Posterior cingulate gyrus (tissue), 11 donors: ENCODE data around the gene CATSPER3.

Experiments
- DNase-seq, 10 donors: peaks; one replicate each; pipeline versions ENCODE4 v3.0.0 to v3.0.0-alpha.2; 2020 to 2021; ENCODE audit warnings: mixed read lengths in 3 of 10
- intact Hi-C: fragments of 100-400 bp; cut with DNase I; formaldehyde crosslinking; loops from one replicate; pipeline ENCODE4 v1.15.1; 2023

CATSPER3 gene

GRCh38 chr5:135056316-135057030 lies 88.8 kb downstream of the CATSPER3 start:
- intact Hi-C loops, result no loop called here
- DNase-seq, result peak in 1 of 10 donors; percentile 3

GRCh38 chr5:135057233-135057632 lies 89.5 kb downstream of the CATSPER3 start:
- intact Hi-C loops, result no loop called here

GRCh38 chr5:135058331-135058732 lies 90.6 kb downstream of the CATSPER3 start:
- peak in 1 of 10 donors; percentile 43 for DNase-seq
- intact Hi-C loops, result no loop called here

More at GRCh38 chr5:135057233-135057632, 89.5 kb downstream of the CATSPER3 start:
- peak in 1 of 10 donors; percentile 59 for DNase-seq

- DNase-seq, result peak in 2 of 10 donors; percentile 48 to 75
- intact Hi-C loops, result no loop called here
Measured at GRCh38 chr5:135059000-135059923, 91.6 kb downstream of the CATSPER3 start.

GRCh38 chr5:135060021-135060420 lies 92.3 kb downstream of the CATSPER3 start:
- intact Hi-C loops, result no loop called here
- DNase-seq, result peak in 1 of 10 donors; percentile 35

- intact Hi-C loops, result no loop called here
- peak in 1 of 10 donors; percentile 41 for DNase-seq
Measured at GRCh38 chr5:135061001-135061400, 93.3 kb downstream of the CATSPER3 start.
